ENCODE results near the gene IRF7.
A peak's percentile ranks its signal among the peaks of the same experiment; 100 is the strongest.

Gene IRF7

GRCh38 chr11:620935-621814 is 5.4 kb upstream of the IRF7 start:
- no peak for DNase-seq (ENCODE audit: low read depth, low spot score)

DNA sequence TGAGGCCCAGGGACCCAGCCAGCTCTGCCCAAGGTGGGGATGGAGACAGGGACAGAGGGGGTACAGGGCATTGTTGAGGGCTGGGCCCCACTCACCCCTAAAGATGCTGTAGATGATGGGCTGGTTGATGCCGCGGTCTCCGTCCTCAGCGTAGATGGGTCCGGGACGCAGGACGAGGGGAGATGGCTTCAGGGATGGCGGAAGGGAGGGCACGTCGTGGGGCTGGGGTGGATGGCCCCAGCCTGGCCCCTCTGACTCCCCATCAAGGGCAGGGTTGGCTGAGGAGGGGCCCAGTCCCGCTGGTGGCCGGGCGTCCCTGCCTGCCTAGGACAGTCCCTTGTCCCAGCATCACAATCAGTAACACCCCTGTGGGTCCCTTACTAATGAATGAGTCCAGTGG is 4.5 kb upstream of the IRF7 start:
- no peak for DNase-seq (ENCODE audit: low read depth, low spot score)

DNA sequence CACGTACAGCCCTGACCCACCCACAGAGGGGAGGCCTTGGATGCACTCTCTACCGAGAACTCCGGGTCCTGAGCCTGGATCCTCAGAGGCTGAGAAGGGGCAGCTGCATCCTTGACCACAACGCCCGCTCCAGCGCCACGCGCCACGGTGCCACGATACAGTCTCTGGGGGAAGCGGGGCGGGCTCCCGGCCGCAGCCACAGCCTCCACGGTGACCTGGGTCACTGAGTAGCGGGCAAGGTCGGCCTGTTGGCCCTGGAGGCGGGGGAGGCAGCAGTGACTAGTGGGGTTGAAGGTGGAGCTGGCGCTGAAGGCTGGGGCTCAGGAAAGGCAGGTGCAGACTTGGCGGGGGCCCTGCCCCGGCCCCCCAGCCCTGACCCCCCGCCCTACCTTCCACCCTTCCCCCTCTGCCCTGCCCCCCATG is 3.9 kb upstream of the IRF7 start:
- no peak for DNase-seq (ENCODE audit: low read depth, low spot score)

DNA sequence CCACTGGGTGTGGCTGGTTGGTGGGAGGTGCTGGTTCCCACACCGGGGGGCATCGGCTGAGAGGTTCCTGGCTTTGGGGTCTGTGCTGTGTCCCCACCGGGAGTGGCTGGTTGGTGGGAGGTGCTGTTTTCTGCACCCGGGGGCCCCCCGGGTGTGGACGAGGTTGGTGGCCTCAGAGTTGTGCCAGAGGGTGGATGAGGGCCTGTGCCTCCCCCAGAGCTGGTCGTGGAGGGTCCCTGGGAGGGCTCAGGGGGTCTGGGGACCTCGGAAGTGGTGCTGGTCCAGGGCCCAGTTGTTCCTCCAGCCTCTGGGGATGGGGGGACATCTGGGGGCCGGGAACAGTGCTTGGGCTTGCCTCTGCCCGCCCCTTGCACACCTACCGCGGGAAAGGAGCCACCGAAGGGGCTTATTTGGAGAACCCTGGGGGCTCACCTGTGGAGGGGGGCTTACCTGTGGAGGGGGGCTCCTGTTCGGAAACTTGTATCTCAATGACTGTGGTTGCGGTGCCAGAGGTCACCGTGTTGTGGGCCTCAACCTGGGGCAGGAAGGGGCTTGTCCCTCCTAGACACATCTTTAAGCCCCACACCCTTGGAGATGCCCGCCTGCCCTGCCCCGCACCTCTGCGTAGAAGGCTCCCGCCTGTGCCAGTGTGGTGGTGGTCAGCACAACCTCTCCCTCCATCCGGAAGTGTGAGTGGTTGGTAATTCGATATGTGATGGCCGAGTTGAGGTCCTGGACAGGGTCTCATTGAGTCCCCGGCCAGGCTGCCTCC is 3.3 kb upstream of the IRF7 start:
- DNase-seq (ENCODE audit: low read depth, low spot score), result no peak

GRCh38 chr11:617912-618682 is 2.3 kb upstream of the IRF7 start:
- DNase-seq (ENCODE audit: low read depth, low spot score), result no peak

GRCh38 chr11:617199-617911 is 1.6 kb upstream of the IRF7 start:
- DNase-seq (ENCODE audit: low read depth, low spot score), result no peak

DNA sequence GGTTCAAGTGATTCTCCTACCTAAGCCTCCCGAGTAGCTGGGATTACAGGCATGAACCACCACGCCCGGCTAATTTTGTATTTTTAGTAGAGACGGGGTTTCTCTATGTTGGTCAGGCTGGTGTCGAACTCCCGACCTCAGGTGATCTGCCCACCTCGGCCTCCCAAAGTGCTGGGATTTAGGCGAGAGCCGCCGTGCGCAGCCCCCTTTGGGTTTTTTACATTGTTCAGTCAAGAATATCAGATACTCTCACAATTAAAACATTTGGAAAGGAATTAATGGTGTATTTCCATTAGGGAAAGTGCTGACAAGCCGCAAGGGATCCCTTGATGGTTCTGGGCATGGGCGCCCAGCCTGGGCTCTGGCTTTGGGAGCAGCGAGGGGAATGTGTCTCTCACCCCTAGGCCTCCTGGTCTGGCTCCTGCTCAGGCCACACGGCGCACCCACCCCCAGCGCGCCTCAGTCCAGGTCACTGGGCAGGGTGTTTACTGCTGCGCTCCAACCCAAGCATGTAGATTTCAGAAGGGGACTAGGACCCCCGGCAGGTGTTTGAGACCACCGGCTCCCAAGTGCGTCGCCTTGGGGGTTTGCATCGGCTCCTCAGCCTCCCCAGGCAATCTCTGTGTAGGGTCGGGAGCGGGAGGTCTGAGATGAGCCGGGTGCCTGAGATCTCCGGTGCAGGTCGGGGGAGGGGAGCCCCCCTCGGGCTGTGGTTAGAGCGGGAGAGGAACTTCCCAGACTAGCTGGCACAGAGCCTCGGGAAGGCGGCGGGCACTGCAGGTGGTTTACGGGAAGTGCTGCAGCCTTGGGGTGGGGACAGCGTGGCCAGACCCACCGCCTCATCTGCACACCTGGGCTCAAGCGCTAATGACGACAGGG is 809 bp upstream of the IRF7 start:
- DNase-seq (ENCODE audit: low read depth, low spot score), result no peak

DNA sequence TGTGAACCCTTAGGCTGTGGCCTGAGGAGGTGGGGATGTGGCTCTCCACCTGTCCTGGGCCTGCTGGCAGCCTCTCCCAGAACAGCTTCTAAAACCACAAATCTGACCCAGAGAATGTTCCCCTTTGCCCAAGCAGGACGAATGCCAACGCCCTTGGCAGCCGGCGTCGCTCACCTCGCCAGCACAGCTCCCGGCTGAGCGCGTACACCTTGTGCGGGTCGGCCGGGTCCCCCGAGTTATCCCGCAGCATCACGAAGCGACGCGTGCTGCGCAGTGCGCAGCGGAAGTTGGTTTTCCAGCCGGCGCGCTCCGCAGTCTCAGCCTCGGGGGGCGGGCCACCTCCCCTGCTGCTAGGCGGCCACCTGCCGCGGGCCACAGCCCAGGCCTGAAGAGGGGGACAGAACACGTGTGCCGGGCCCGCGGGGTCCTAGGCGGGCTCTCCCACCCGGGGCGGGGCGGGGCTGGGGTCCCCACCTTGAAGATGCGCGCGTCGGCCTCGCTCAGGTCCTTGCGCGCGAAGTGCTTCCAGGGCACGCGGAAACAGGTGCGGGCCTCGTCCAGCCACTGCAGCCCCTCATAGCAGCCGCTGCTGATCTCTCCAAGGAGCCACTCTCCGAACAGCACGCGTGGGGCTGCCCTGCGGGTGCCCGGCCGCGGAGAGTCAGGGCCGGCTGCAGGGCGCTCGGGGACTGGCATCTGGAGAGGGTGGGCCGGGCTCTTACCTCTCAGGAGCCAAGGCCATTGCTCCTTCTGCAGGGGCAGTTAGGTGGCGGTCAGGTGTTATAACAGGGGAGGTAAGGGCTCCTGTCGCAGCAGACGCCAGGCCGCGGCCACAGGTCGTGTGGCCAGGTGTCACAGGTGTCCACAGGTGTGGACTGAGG is 887 bp downstream of the IRF7 start:
- DNase-seq (ENCODE audit: low read depth, low spot score), result no peak

- DNase-seq (ENCODE audit: low read depth, low spot score), result no peak
These were observed 1.6 kb downstream of the IRF7 start for GRCh38 chr11:614021-614622.

GRCh38 chr11:613369-613968 is 2.3 kb downstream of the IRF7 start:
- peak; percentile 65 for DNase-seq (ENCODE audit: low read depth, low spot score)

DNA sequence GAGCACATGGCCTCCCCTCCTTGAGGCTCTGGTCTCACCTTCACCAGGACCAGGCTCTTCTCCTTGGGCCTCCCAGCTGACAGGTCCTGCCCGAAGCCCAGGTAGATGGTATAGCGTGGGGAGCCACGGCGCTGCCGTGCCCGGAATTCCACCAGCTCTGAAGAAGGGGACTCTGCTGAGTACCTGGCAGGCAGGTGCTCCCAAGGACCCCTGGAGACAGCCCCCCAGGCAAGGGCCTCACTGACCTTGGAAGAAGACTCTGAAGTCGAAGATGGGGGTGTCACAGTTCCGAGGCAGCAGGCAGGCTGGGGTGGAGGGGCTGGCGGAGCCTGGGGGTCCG is 2.8 kb downstream of the IRF7 start:
- DNase-seq (ENCODE audit: low read depth, low spot score), result no peak

GRCh38 chr11:612201-612960 is 3.4 kb downstream of the IRF7 start:
- no peak for DNase-seq (ENCODE audit: low read depth, low spot score)

- DNase-seq (ENCODE audit: low read depth, low spot score), result no peak
These were observed 4.5 kb downstream of the IRF7 start for GRCh38 chr11:611001-611996.

DNA sequence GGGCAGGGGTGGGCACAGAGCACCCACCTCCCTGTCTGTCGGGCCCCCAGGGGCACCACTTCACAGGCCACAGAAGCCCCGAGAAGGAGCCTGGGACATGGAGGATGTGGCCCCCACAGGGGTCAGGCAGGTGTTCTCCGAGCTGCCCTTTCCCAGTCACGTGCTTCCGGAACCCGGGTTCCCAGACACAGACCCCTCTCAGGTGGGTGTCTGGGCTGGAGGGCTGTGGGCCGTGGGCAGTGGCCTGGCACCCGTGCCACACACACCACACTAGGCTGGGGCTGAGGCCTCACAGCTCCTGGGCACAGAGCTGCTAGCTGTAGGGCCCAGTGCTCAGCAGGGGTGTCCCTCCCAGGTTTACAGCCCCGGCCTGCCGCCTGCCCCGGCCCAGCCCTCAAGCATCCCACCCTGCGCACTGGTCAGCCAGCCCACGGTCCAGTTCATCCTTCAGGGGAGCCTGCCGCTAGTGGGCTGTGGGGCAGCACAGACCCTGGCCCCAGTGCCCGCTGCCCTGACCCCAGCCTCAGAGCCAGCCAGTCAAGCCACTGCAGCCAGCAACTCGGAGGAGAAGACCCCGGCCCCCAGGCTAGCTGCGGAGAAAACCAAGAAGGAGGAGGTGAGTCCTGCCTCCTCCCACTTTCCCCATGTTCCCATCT is 5.5 kb downstream of the IRF7 start:
- DNase-seq (ENCODE audit: low read depth, low spot score), result no peak

DNA sequence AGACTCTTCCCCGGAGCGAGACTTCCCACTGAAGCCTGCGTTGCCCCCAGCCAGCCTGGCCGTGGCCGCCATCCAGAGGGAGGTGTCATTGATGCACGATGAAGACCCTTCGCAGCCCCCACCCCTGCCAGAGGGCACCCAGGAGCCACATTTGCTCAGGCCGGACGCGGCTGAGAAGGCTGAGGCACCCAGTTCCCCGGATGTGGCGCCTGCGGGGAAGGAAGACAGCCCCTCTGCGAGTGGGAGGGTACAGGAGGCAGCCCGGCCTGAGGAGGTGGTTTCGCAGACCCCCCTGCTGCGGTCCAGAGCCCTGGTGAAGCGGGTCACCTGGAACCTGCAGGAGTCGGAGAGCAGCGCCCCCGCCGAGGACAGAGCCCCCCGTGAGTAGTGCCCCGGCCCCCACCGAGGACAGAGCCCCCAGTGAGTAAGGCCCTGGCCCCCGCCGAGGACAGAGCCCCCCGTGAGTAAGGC is 6.4 kb downstream of the IRF7 start:
- DNase-seq (ENCODE audit: low read depth, low spot score), result no peak

- DNase-seq (ENCODE audit: low read depth, low spot score), result no peak
These were observed 6.9 kb downstream of the IRF7 start for GRCh38 chr11:608791-609251.
